ENCODE results near the gene LNPEP. TPM values are rescaled to one million over a fixed set of nuclear protein-coding genes. Genes with fewer than 3 reads are reported as not detected.

The LNPEP gene
- total RNA-seq = 75.1 and 76.4 TPM in 2 replicates

DNA sequence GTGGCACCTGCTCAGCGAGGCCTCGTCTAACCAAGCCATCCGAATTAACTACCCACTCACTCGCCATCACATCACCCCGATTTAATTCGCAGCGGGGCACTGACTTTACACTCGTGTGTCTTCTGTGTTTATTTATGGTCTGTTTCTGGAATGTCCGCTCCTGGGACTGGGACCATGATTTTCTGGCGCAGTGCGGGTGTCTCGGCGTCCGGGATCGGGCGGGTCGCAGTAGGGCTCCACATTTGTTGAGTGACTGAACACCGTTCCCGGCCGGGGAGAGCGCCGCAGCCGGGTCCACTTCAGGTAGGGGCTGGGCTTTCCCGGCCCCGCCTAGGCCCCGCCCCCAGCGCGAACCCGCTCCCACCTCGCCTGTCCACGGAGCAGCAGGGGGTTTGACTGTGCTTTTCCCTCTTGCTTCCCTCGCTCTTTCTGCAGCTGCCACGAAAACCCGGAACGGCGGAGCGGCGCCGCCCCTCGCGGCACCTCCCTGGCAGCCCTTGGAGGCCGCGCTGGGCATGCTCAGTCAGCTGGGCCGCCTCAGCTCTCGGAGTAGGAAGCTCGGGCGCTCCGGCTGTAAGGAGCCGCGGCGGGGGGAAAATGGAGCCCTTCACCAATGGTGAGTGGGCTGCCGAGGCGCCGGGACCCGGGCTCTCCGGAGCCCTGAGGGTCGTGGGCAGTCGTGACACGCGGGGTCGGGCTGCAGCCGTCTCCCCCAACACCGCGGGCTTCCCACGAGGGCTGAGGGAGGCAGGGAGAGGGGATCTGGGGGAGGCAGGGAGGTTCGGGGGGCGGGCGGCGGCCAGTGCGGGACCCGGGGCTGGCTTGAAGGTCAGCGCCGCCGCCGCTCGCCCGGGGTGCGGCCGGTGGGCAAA is at the start of gene LNPEP:
Gene LNPEP (plus strand): TSS at position 522 of the 872 bp plus-strand sequence. CDS start 76 bp downstream, at position 598.
- intact Hi-C loops (cut with micrococcal nuclease) = loop anchor here (1.0 to 10.0 kb wide), 23 partner anchors 26 to 1994 kb away; partner anchors contain the start of genes ARSK, CAST, CHD1 and ERAP1

GRCh38 chr5:96893342-96893741 is 42.5 kb upstream of the LNPEP start:
- intact Hi-C loops (cut with micrococcal nuclease) = no loop called here

GRCh38 chr5:96896276-96896675 is 39.6 kb upstream of the LNPEP start:
- intact Hi-C loops (cut with micrococcal nuclease) = loop anchor here (1.0 to 5.0 kb wide), 10 partner anchors 10 to 359 kb away; partner anchors contain the start of genes ERAP1, ERAP2 and RIOK2

DNA sequence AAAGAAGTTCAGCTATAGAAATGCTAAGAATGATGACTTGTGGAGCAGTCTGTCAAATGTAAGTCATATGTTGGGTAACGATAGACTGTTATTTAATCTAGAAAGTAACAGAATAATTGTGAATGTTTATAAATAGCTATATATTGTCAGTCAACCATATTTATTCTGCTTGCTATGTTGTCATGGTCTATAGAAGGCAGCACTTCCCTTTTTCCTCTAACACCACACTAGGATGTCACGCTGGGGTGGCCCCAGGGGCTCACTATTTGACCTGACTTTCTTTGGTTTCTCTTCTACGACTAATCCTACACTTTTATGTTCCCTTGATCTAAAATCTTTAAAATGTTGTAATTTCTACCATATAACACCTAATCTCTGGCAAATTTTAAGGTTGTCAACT is 39.1 kb upstream of the LNPEP start:
- intact Hi-C loops (cut with micrococcal nuclease) = loop anchor here (1.0 to 5.0 kb wide), 10 partner anchors 11 to 360 kb away; partner anchors contain the start of genes ERAP1, ERAP2 and RIOK2

DNA sequence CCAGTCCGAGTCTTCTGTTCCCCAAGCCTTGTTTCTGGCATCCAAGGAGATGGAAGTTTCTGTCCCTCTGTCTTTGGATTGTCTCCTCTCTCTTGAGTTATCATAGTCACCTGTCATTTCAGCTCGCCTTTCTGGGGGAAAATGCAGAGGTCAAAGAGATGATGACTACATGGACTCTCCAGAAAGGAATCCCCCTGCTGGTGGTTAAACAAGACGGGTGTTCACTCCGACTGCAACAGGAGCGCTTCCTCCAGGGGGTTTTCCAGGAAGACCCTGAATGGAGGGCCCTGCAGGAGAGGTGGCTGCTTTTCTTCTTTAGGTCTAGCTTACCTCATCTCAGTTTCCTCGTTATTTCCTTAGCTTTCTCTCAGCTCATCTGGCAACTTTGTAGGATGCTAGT is 34.5 kb upstream of the LNPEP start:
- intact Hi-C loops (cut with micrococcal nuclease) = no loop called here

- intact Hi-C loops (cut with micrococcal nuclease) = no loop called here
These were observed 34.0 kb upstream of the LNPEP start for GRCh38 chr5:96901841-96902240.

DNA sequence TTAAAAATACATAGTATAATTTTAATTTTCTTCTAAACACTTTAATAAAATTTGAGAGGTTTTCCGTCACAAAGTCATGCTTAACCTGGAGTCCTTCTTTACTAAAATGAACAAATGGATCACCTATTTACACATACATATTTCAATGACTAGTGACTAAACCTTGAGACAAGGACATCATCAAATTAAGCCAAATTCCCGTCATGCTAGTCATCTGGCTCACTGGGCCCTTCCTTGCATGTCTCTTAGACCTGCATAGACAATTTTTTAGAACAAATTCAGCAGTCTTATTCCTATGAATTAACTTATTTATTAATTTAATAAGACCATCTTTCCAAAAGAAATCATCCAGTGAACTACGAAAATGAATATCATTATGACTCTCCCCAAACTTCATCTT is 33.0 kb upstream of the LNPEP start:
- intact Hi-C loops (cut with micrococcal nuclease) = no loop called here

GRCh38 chr5:96903300-96903699 is 32.6 kb upstream of the LNPEP start:
- intact Hi-C loops (cut with micrococcal nuclease) = no loop called here

GRCh38 chr5:96904054-96904931 is 31.6 kb upstream of the LNPEP start:
- intact Hi-C loops (cut with micrococcal nuclease) = no loop called here

DNA sequence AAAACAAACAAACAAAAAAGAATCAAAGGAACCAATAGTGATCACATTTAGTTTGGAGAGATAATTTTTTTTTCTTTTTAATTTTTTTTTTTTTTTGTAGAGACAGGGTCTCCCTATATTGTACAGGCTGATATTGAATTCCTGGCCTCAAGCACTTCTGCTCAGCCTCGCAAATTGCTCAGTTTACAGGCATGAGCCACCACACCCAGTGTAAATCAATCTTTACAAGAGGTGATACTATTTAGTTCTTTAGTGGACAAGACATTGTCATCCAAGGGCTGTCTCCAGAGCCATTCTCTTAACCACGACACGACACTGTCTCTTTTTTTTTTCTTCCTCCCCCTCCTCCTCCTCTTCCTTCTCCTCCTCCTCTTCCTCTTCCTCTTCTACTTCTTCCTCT is 30.0 kb upstream of the LNPEP start:
- intact Hi-C loops (cut with micrococcal nuclease) = no loop called here

- intact Hi-C loops (cut with micrococcal nuclease) = no loop called here
These were observed 26.9 kb upstream of the LNPEP start for GRCh38 chr5:96909003-96909402.

GRCh38 chr5:96909435-96909834 is 26.4 kb upstream of the LNPEP start:
- intact Hi-C loops (cut with micrococcal nuclease) = no loop called here

DNA sequence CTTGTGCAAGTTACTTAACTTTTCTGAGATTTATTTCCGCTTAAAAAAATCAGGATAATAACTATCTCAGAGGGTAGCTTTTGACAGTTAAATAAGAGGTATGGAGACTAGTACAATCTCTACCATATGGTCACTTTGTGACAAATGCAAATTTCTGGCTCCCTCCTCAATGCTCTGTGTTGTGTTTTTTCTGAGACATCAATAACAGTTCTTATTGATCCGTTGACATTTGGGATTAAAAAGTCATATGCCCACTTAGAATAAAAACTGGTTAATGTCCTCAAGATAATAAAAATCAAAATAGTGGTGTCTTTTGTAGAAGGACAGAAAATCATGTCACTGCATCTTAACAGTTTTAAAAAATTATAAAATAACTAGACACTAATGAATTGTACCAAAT is 24.7 kb upstream of the LNPEP start:
- intact Hi-C loops (cut with micrococcal nuclease) = no loop called here

DNA sequence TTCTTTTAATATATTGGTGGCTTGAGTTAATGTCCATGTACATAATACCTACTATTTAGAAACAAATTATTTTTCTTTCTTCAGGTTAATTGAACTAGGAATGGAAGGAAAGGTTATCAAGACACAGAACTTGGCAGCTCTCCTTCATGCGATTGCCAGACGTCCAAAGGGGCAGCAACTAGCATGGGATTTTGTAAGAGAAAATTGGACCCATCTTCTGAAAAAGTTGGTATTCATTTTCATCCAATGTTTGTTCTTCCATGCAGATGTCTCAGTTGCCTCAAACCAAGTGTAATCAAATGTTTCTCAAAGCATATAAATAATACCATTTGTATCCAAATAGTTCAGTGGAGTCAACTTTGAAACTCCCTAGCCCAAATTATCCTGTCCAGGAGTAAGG is 22.6 kb upstream of the LNPEP start:
- intact Hi-C loops (cut with micrococcal nuclease) = no loop called here

DNA sequence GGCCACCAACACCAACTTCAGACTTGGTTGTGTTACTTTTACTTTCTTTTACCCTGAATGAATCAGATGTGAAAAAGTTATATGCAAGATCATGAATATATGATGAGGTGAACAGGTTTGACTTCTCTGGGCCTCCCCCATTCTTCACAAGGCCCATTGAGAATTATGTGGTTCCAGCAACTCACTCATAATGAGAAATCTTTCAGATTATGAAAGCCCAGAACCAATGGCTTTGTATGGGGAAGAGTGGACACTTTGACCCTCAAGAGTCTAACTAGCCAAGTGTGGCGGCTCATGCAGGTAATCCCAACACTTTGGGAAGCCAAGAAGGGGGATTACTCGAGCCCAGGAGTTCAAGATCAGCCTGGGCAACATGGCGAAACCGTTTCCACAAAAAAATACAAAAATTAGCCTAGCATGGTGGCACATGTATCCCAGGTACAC is 16.1 kb upstream of the LNPEP start:
- intact Hi-C loops (cut with micrococcal nuclease) = no loop called here

DNA sequence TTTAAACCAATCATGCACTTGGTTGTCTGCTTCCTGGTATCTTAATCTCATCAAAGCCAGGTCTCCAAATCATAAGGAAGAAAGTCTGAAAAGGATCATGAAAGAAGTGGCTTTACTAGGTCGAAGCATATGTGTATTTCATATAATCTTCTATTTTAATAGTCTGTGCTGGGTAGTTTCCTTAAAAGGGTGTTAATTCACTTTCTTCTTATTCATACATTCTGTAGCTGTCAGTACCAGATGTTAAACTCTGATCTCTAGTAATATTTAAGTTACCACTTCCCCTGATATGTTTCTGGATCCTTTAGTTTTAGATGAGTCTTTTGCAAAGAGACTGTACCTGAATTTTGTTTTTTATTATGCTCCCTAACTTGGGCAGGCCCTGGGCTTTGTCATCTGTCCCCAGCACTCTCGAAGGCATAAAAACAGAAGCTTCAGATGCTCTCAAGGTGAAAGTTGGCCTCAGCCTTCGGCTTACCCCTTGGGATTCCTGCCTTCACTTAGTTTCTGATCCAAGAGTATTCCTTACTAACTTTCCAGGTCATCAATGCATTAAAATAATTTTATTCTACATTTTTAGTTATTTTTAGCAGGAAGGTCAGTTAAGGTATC is 15.0 kb upstream of the LNPEP start:
- intact Hi-C loops (cut with micrococcal nuclease) = no loop called here

DNA sequence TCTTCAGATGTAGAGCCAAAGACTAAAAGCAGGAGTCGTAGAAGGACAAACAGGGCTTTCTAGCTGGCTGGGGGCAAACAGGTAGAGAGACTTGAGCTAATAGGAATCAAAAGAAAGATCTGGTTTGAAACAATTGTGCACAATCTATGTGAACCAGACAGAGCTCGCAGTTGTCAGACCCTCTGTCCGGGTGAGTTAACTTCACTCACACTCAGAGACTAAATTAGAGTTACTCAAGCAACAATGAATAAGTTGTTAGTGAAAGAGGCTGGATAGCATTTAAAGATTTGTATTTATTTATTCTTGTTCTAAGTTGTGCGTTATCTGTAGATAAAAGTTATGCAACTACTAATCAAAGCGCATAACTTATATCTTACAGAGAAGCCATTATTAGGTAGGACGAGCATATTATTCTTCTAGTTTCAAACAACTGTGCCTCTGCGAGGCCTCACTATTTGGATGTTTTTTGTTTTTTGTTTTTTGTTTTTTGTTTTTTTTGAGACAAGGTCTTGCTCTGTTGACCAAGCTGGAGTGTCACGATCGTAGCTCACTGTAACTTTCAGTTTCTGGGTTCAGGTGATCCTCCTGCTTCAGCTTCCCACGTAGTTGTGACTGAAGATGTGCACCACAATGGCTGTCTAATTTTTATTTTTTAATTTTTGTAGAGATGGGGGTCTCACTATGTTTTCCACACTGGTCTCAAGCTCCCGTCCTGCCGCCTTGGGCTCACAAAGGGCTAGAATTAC is 13.2 kb upstream of the LNPEP start:
- intact Hi-C loops (cut with micrococcal nuclease) = no loop called here

DNA sequence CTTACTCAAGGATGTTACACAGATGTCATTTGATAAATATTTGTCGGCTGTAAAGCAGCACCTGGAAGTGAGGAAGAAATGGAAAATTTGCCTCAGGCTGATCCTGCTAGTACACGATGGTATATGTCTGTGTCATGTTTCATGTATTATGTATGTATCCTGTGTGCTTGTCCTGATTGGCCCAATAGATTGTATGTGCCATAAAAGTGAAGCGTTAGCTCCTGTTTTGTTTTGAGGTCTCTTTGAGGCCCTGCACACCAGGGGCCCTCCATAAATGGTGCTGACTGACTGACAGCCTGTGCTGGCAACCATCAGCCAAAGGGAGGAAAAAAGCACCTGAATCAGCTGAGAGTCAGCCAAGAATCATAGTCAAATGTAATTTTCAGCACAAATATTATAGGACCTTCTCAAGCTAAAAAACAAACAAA is 11.8 kb upstream of the LNPEP start:
- intact Hi-C loops (cut with micrococcal nuclease) = no loop called here

- intact Hi-C loops (cut with micrococcal nuclease) = loop anchor here (1.0 kb wide), 1 partner anchor 8 kb away; no protein-coding TSS in a partner anchor
These were observed 9.6 kb upstream of the LNPEP start for GRCh38 chr5:96926276-96926675.

DNA sequence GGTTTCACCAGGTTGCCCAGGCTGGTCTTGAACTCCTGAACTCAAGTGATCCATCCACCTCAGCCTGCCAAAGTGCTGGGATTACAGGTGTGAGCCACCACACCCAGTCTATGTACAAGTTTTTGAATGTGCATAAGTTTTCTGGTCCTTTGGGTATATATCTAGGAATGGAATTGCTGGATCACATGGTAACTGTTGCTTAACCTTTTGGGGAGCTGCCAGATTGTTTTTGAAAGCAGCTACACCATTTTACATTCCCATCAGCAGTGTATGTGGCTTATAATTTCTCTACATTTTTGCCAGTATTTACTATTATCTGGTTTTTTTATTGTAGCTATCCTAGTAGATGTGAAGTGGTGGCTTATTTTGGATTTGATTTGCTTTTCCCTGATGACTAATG is 8.9 kb upstream of the LNPEP start:
- intact Hi-C loops (cut with micrococcal nuclease) = no loop called here
